GM21360 (cell line): Measurements from ENCODE around the gene SLC16A5.
"Not testable (repeated sequence)": the region's sequence is repeated elsewhere in the genome, so short reads cannot be mapped to it uniquely, and the experiment has no call there.

Experiments
- ATAC-seq: cut with Tn5 transposase; IDR thresholded peaks from one replicate; pipeline ENCODE4 v1.9.1; 2021; ENCODE audit warnings: mild to moderate bottlenecking, moderate library complexity; ENCODE audit not compliant: unreplicated experiment

Gene SLC16A5

GRCh38 chr17:75063626-75064025, 24.1 kb upstream of the SLC16A5 start:
- no peak for ATAC-seq

- no peak for ATAC-seq
Measured at GRCh38 chr17:75064040-75064439, 23.7 kb upstream of the SLC16A5 start.

GRCh38 chr17:75064460-75064859, 23.3 kb upstream of the SLC16A5 start:
- no peak for ATAC-seq

GRCh38 chr17:75064867-75065561, 22.7 kb upstream of the SLC16A5 start:
- ATAC-seq = no peak

GRCh38 chr17:75065562-75066151, 22.1 kb upstream of the SLC16A5 start:
- ATAC-seq = no peak

GRCh38 chr17:75067856-75068255, 19.9 kb upstream of the SLC16A5 start:
- ATAC-seq = no peak

GRCh38 chr17:75068750-75069149, 19.0 kb upstream of the SLC16A5 start:
- no peak for ATAC-seq

GRCh38 chr17:75069783-75070182, 18.0 kb upstream of the SLC16A5 start:
- no peak for ATAC-seq

GRCh38 chr17:75071478-75072271, 16.1 kb upstream of the SLC16A5 start:
- not testable (repeated sequence) for ATAC-seq

- not testable (repeated sequence) for ATAC-seq
Measured at GRCh38 chr17:75072909-75073308, 14.8 kb upstream of the SLC16A5 start.

GRCh38 chr17:75073618-75074047, 14.1 kb upstream of the SLC16A5 start:
- ATAC-seq = no peak

GRCh38 chr17:75074532-75074931, 13.2 kb upstream of the SLC16A5 start:
- no peak for ATAC-seq

- no peak for ATAC-seq
Measured at GRCh38 chr17:75075597-75076336, 12.0 kb upstream of the SLC16A5 start.

- no peak for ATAC-seq
Measured at GRCh38 chr17:75077072-75077495, 10.7 kb upstream of the SLC16A5 start.

- ATAC-seq = no peak
Measured at GRCh38 chr17:75077496-75078283, 10.1 kb upstream of the SLC16A5 start.

- ATAC-seq = no peak
Measured at GRCh38 chr17:75078284-75079022, 9.3 kb upstream of the SLC16A5 start.

GRCh38 chr17:75079023-75079373, 8.8 kb upstream of the SLC16A5 start:
- ATAC-seq = no peak

GRCh38 chr17:75081611-75082540, 5.9 kb upstream of the SLC16A5 start:
- ATAC-seq = no peak

- no peak for ATAC-seq
Measured at GRCh38 chr17:75082683-75083082, 5.1 kb upstream of the SLC16A5 start.
